GM18858 (cell line): ENCODE measurements around the gene ACTA2.
"Not testable (repeated sequence)": the region's sequence is repeated elsewhere in the genome, so short reads cannot be mapped to it uniquely, and the experiment has no call there.

Experiments used
- ATAC-seq: cut with Tn5 transposase; IDR thresholded peaks from one replicate; pipeline ENCODE4 v1.9.1; 2021; ENCODE audit not compliant: unreplicated experiment

Gene ACTA2

GRCh38 chr10:88953662-88954061 is 1.1 kb upstream of the ACTA2 start:
- ATAC-seq, result no peak

GRCh38 chr10:88949912-88950837 is 2.4 kb downstream of the ACTA2 start:
- ATAC-seq, result no peak

GRCh38 chr10:88949051-88949450 is 3.5 kb downstream of the ACTA2 start:
- no peak for ATAC-seq

GRCh38 chr10:88946965-88947590 is 5.5 kb downstream of the ACTA2 start:
- no peak for ATAC-seq

- ATAC-seq, result no peak
Observed at GRCh38 chr10:88946200-88946599, 6.4 kb downstream of the ACTA2 start.

- ATAC-seq, result peak; percentile 53
Observed at GRCh38 chr10:88944813-88945212, 7.8 kb downstream of the ACTA2 start.

- ATAC-seq, result no peak
Observed at GRCh38 chr10:88943778-88944177, 8.8 kb downstream of the ACTA2 start.

- no peak for ATAC-seq
Observed at GRCh38 chr10:88941026-88941425, 11.5 kb downstream of the ACTA2 start.

GRCh38 chr10:88938938-88939337 is 13.6 kb downstream of the ACTA2 start:
- no peak for ATAC-seq

- ATAC-seq, result no peak
Observed at GRCh38 chr10:88938039-88938438, 14.5 kb downstream of the ACTA2 start.

GRCh38 chr10:88936656-88937055 is 15.9 kb downstream of the ACTA2 start:
- ATAC-seq, result no peak

GRCh38 chr10:88934900-88935672 is 17.5 kb downstream of the ACTA2 start:
- peak; percentile 35 for ATAC-seq

- ATAC-seq, result no peak
Observed at GRCh38 chr10:88933564-88933963, 19.0 kb downstream of the ACTA2 start.

- peak; percentile 53 for ATAC-seq
Observed at GRCh38 chr10:88932539-88933256, 19.9 kb downstream of the ACTA2 start.

- ATAC-seq, result not testable (repeated sequence)
Observed at GRCh38 chr10:88932029-88932428, 20.5 kb downstream of the ACTA2 start.

- no peak for ATAC-seq
Observed at GRCh38 chr10:88931548-88931947, 21.0 kb downstream of the ACTA2 start.

- ATAC-seq, result no peak
Observed at GRCh38 chr10:88928254-88928653, 24.3 kb downstream of the ACTA2 start.

- no peak for ATAC-seq
Observed at GRCh38 chr10:88927416-88927690, 25.2 kb downstream of the ACTA2 start.

- no peak for ATAC-seq
Observed at GRCh38 chr10:88926566-88927415, 25.8 kb downstream of the ACTA2 start.

GRCh38 chr10:88923520-88923919 is 29.1 kb downstream of the ACTA2 start:
- ATAC-seq, result no peak
